ENCODE data around the gene KPNA4.

DNA sequence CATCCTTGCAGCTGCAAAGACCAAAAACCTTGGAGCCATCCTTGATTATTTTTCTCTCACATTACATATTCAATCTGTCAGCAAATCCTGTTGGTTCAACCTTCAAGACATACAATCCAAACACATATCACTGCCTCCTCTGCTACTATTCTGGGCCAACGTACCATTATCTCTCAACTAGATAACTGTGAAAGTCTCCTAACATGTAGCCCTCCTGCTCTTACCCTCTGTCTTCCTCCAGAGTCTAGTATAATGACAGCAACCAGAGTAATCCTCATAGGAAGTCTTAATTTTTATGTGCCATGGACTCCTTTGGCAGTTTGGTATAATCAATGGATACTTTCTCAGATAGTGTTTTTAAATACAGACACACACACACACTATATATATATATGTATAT lies 27.6 kb downstream of the KPNA4 start:
- TF ChIP-seq, protein P1, sequence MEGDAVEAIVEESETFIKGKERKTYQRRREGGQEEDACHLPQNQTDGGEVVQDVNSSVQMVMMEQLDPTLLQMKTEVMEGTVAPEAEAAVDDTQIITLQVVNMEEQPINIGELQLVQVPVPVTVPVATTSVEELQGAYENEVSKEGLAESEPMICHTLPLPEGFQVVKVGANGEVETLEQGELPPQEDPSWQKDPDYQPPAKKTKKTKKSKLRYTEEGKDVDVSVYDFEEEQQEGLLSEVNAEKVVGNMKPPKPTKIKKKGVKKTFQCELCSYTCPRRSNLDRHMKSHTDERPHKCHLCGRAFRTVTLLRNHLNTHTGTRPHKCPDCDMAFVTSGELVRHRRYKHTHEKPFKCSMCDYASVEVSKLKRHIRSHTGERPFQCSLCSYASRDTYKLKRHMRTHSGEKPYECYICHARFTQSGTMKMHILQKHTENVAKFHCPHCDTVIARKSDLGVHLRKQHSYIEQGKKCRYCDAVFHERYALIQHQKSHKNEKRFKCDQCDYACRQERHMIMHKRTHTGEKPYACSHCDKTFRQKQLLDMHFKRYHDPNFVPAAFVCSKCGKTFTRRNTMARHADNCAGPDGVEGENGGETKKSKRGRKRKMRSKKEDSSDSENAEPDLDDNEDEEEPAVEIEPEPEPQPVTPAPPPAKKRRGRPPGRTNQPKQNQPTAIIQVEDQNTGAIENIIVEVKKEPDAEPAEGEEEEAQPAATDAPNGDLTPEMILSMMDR (IDR thresholded peaks at IDR 0.05; ENCODE audit: low read length) = no peak
- TF ChIP-seq EZH2 (IDR thresholded peaks at IDR 0.05; ENCODE audit: borderline replicate concordance, low read length) = no peak

Data from OCI-LY1 (cell line).